MCF 10A (cell line): ENCODE data around the gene DOK6. TPM values are rescaled to one million over a fixed set of nuclear protein-coding genes. Genes with fewer than 3 reads are reported as not detected.

Source experiments
- BruUV-seq: library from RNA; stranded (reverse); fragments of 400-500 nt; replicated peaks from 2 replicates; lab custom pipeline; 2021; lab: Mats Ljungman, UMichigan
- CTCF ChIA-PET: fragments of 300-600 bp; sonication (Branson Sonifier 250); formaldehyde crosslinking; extraction: SDS; loops from one replicate; lab custom pipeline; 2021; ENCODE audit warnings: antibody characterized with exemption, inconsistent platforms; lab: Yijun Ruan, JAX
- POLR2A ChIA-PET: fragments of 300-600, 350-650 bp; sonication (Branson Sonifier 250); formaldehyde crosslinking; extraction: SDS; loops from one replicate; lab custom pipeline; 2020; ENCODE audit warnings: antibody characterized with exemption, inconsistent platforms; lab: Yijun Ruan, JAX
- DNase-seq: peaks from one replicate; pipeline ENCODE4 v3.0.0-alpha.2; 2018; ENCODE audit not compliant: unreplicated experiment
- H3K27ac Mint-ChIP-seq: one replicate; pipeline ENCODE4 v1.8.0; 2022; ENCODE audit warnings: mild to moderate bottlenecking, low read depth, mixed read lengths; ENCODE audit not compliant: unreplicated experiment
- H3K27me3 Mint-ChIP-seq: one replicate; pipeline ENCODE4 v1.8.0; 2022; ENCODE audit warnings: mixed read lengths; ENCODE audit not compliant: insufficient read depth, unreplicated experiment
- H3K36me3 Mint-ChIP-seq: one replicate; pipeline ENCODE4 v1.8.0; 2022; ENCODE audit warnings: mild to moderate bottlenecking, moderate library complexity, mixed read lengths; ENCODE audit not compliant: insufficient read depth, unreplicated experiment
- H3K4me1 Mint-ChIP-seq: one replicate; pipeline ENCODE4 v1.8.0; 2022; ENCODE audit warnings: mixed read lengths; ENCODE audit not compliant: insufficient read depth, unreplicated experiment
- H3K4me3 Mint-ChIP-seq: one replicate; pipeline ENCODE4 v1.8.0; 2022; ENCODE audit warnings: mild to moderate bottlenecking, moderate library complexity, mixed read lengths; ENCODE audit not compliant: unreplicated experiment
- H3K9me3 Mint-ChIP-seq: one replicate; pipeline ENCODE4 v1.8.0; 2022; ENCODE audit warnings: mixed read lengths; ENCODE audit not compliant: unreplicated experiment
- CTCF ChIP-seq: fragments of 200-600 bp; IDR thresholded peaks from one replicate; pipeline ENCODE4 v1.8.0; 2022; ENCODE audit warnings: antibody characterized with exemption, mild to moderate bottlenecking; ENCODE audit not compliant: unreplicated experiment
- intact Hi-C: fragments of 100-400 bp; cut with micrococcal nuclease; formaldehyde crosslinking; loops from 2 replicates; pipeline ENCODE4 v1.14.1; 2022
- total RNA-seq: library from RNA; stranded (reverse); gene quantifications from 2 replicates; pipeline ENCODE4 v1.2.3, GENCODE V29; 2022

The DOK6 gene
- total RNA-seq, 1 experiment from 2014 or later, result not detected

GRCh38 chr18:69790649-69791048, 390.0 kb downstream of the DOK6 start:
- DNase-seq, result no peak
- ChIA-PET POLR2A (no interaction called here), CTCF (no interaction called here)
- Mint-ChIP-seq H3K4me1 (peaks cover 6% of the 10 kb centered on the region), H3K27me3 (peaks cover 15% of the 10 kb centered on the region), H3K27ac (no peak overlapping the region), H3K36me3 (no peaks in the 10 kb centered on the region), H3K9me3 (peaks cover 5% of the 10 kb centered on the region), H3K4me3 (no peak overlapping the region)
- intact Hi-C loops, result no loop called here
- BruUV-seq, result no TSS peak
- no peak for TF ChIP-seq CTCF

GRCh38 chr18:69795791-69796190, 395.1 kb downstream of the DOK6 start:
- no TSS peak for BruUV-seq
- intact Hi-C loops, result loop anchor here (2.0 kb wide), 1 partner anchor 43 kb away; no protein-coding TSS in a partner anchor
- no peaks in the 10 kb centered on the region for H3K4me1 Mint-ChIP-seq
- H3K9me3 Mint-ChIP-seq, result peaks cover 5% of the 10 kb centered on the region
- ChIA-PET POLR2A (no interaction called here), CTCF (interaction anchor here (1.1 kb wide), 1 partner anchor 17 kb away, joined by 4 read pairs; no protein-coding TSS in a partner anchor)
- TF ChIP-seq CTCF, result no peak
- no peak overlapping the region for H3K27ac Mint-ChIP-seq
- DNase-seq, result no peak
- H3K27me3 Mint-ChIP-seq, result peaks cover 40% of the 10 kb centered on the region
- H3K4me3 Mint-ChIP-seq, result no peak overlapping the region
- H3K36me3 Mint-ChIP-seq, result no peaks in the 10 kb centered on the region

GRCh38 chr18:69804776-69805501, 404.3 kb downstream of the DOK6 start:
- no peaks in the 10 kb centered on the region for H3K4me1 Mint-ChIP-seq
- no peaks in the 10 kb centered on the region for H3K36me3 Mint-ChIP-seq
- H3K27ac Mint-ChIP-seq, result no peak overlapping the region
- POLR2A ChIA-PET, result interaction anchor here (0.6 kb wide), 1 partner anchor 531 kb away, joined by 4 read pairs; no protein-coding TSS in a partner anchor
- H3K27me3 Mint-ChIP-seq, result peaks cover 36% of the 10 kb centered on the region
- TF ChIP-seq CTCF, result no peak
- CTCF ChIA-PET, result no interaction called here
- intact Hi-C loops, result no loop called here
- no peak for DNase-seq
- H3K9me3 Mint-ChIP-seq, result peaks cover 2% of the 10 kb centered on the region
- no peak overlapping the region for H3K4me3 Mint-ChIP-seq
- no TSS peak for BruUV-seq

GRCh38 chr18:69808399-69808798, 407.7 kb downstream of the DOK6 start:
- peaks cover 7% of the 10 kb centered on the region for H3K9me3 Mint-ChIP-seq
- DNase-seq, result no peak
- no TSS peak for BruUV-seq
- TF ChIP-seq CTCF, result no peak
- ChIA-PET CTCF (no interaction called here), POLR2A (no interaction called here)
- H3K27ac Mint-ChIP-seq, result no peak overlapping the region
- H3K27me3 Mint-ChIP-seq, result peaks cover 36% of the 10 kb centered on the region
- H3K4me3 Mint-ChIP-seq, result no peak overlapping the region
- no peaks in the 10 kb centered on the region for H3K36me3 Mint-ChIP-seq
- intact Hi-C loops, result no loop called here
- no peaks in the 10 kb centered on the region for H3K4me1 Mint-ChIP-seq
